GM23338 (cell line): Measurements from ENCODE around the gene TMEM123.

Experiments
- CREB1 ChIP-seq: fragments of 250-450 bp; sonication (Bioruptor Pico); IDR thresholded peaks from 2 replicates; pipeline ENCODE4 v1.5.0; 2020; ENCODE audit warnings: low read depth, mild to moderate bottlenecking, moderate library complexity
- EZH2 ChIP-seq: fragments of 200-600 bp; sonication (generic); IDR thresholded peaks from one replicate; pipeline ENCODE4 v1.8.0; 2017; ENCODE audit warnings: antibody characterized with exemption, mild to moderate bottlenecking, low read depth; ENCODE audit not compliant: unreplicated experiment
- EZH2phosphoT487 ChIP-seq: fragments of 200-600 bp; sonication (generic); IDR thresholded peaks from one replicate; pipeline ENCODE4 v1.8.1; 2018; ENCODE audit warnings: antibody characterized with exemption; ENCODE audit not compliant: unreplicated experiment
- JUNB ChIP-seq: IDR thresholded peaks from one replicate; pipeline ENCODE4 v1.6.1; 2016; ENCODE audit warnings: antibody characterized with exemption; ENCODE audit not compliant: unreplicated experiment
- NANOG ChIP-seq: IDR thresholded peaks from 2 replicates; pipeline ENCODE4 v1.6.1; 2016; ENCODE audit warnings: antibody characterized with exemption, borderline replicate concordance
- POLR2AphosphoS5 ChIP-seq: IDR thresholded peaks from 2 replicates; pipeline ENCODE4 v1.6.1; 2016; ENCODE audit warnings: antibody characterized with exemption, low read depth
- REST ChIP-seq: IDR thresholded peaks from one replicate; pipeline ENCODE4 v1.6.1; 2018; ENCODE audit warnings: antibody characterized with exemption; ENCODE audit not compliant: unreplicated experiment
- STAT1 ChIP-seq: IDR thresholded peaks from one replicate; pipeline ENCODE4 v1.6.1; 2016; ENCODE audit warnings: antibody characterized with exemption; ENCODE audit not compliant: unreplicated experiment
- ZNF114 ChIP-seq: fragments of 250-450 bp; sonication (Bioruptor Pico); IDR thresholded peaks from 2 replicates; pipeline ENCODE4 v1.5.0; 2020; ENCODE audit warnings: mild to moderate bottlenecking, moderate library complexity
- TF ChIP-seq, protein P1 (sequence below), 2 experiments: fragments of 200-600 bp in 1 of 2; sonication (generic) in 1 of 2; conservative IDR thresholded peaks; 2 replicates each; pipeline versions ENCODE4 v1.5.1 to v1.6.1; 2016 to 2017; ENCODE audit warnings: antibody characterized with exemption in 2 of 2, low read depth in 2 of 2, mild to moderate bottlenecking in 2 of 2, moderate library complexity in 1 of 2
- TF ChIP-seq, protein P2 (sequence below): fragments of 250-450 bp; sonication (Bioruptor Pico); IDR thresholded peaks from 2 replicates; pipeline ENCODE4 v1.5.0; 2020; ENCODE audit warnings: mild to moderate bottlenecking, moderate library complexity

- TF ChIP-seq, protein P1, sequence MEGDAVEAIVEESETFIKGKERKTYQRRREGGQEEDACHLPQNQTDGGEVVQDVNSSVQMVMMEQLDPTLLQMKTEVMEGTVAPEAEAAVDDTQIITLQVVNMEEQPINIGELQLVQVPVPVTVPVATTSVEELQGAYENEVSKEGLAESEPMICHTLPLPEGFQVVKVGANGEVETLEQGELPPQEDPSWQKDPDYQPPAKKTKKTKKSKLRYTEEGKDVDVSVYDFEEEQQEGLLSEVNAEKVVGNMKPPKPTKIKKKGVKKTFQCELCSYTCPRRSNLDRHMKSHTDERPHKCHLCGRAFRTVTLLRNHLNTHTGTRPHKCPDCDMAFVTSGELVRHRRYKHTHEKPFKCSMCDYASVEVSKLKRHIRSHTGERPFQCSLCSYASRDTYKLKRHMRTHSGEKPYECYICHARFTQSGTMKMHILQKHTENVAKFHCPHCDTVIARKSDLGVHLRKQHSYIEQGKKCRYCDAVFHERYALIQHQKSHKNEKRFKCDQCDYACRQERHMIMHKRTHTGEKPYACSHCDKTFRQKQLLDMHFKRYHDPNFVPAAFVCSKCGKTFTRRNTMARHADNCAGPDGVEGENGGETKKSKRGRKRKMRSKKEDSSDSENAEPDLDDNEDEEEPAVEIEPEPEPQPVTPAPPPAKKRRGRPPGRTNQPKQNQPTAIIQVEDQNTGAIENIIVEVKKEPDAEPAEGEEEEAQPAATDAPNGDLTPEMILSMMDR (conservative IDR thresholded peaks at IDR 0.05; ENCODE audit: low read depth in 2 of 2): no peak
- TF ChIP-seq REST (no peak), EZH2 (no peak), POLR2AphosphoS5 (no peak), EZH2phosphoT487 (no peak), CREB1 (CRISPR knock-in tag) (no peak), JUNB (no peak), ZNF114 (CRISPR knock-in tag) (no peak), STAT1 (no peak), NANOG (no peak)
- TF ChIP-seq, protein P2, sequence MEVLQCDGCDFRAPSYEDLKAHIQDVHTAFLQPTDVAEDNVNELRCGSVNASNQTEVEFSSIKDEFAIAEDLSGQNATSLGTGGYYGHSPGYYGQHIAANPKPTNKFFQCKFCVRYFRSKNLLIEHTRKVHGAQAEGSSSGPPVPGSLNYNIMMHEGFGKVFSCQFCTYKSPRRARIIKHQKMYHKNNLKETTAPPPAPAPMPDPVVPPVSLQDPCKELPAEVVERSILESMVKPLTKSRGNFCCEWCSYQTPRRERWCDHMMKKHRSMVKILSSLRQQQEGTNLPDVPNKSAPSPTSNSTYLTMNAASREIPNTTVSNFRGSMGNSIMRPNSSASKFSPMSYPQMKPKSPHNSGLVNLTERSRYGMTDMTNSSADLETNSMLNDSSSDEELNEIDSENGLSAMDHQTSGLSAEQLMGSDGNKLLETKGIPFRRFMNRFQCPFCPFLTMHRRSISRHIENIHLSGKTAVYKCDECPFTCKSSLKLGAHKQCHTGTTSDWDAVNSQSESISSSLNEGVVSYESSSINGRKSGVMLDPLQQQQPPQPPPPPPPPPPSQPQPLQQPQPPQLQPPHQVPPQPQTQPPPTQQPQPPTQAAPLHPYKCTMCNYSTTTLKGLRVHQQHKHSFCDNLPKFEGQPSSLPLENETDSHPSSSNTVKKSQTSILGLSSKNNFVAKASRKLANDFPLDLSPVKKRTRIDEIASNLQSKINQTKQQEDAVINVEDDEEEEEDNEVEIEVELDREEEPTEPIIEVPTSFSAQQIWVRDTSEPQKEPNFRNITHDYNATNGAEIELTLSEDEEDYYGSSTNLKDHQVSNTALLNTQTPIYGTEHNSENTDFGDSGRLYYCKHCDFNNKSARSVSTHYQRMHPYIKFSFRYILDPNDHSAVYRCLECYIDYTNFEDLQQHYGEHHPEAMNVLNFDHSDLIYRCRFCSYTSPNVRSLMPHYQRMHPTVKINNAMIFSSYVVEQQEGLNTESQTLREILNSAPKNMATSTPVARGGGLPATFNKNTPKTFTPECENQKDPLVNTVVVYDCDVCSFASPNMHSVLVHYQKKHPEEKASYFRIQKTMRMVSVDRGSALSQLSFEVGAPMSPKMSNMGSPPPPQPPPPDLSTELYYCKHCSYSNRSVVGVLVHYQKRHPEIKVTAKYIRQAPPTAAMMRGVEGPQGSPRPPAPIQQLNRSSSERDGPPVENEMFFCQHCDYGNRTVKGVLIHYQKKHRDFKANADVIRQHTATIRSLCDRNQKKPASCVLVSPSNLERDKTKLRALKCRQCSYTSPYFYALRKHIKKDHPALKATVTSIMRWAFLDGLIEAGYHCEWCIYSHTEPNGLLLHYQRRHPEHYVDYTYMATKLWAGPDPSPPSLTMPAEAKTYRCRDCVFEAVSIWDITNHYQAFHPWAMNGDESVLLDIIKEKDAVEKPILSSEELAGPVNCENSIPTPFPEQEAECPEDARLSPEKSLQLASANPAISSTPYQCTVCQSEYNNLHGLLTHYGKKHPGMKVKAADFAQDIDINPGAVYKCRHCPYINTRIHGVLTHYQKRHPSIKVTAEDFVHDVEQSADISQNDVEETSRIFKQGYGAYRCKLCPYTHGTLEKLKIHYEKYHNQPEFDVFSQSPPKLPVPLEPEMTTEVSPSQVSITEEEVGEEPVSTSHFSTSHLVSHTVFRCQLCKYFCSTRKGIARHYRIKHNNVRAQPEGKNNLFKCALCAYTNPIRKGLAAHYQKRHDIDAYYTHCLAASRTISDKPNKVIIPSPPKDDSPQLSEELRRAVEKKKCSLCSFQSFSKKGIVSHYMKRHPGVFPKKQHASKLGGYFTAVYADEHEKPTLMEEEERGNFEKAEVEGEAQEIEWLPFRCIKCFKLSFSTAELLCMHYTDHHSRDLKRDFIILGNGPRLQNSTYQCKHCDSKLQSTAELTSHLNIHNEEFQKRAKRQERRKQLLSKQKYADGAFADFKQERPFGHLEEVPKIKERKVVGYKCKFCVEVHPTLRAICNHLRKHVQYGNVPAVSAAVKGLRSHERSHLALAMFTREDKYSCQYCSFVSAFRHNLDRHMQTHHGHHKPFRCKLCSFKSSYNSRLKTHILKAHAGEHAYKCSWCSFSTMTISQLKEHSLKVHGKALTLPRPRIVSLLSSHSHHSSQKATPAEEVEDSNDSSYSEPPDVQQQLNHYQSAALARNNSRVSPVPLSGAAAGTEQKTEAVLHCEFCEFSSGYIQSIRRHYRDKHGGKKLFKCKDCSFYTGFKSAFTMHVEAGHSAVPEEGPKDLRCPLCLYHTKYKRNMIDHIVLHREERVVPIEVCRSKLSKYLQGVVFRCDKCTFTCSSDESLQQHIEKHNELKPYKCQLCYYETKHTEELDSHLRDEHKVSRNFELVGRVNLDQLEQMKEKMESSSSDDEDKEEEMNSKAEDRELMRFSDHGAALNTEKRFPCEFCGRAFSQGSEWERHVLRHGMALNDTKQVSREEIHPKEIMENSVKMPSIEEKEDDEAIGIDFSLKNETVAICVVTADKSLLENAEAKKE (CRISPR knock-in tag): no peak
These were observed 68.0 kb downstream of the TMEM123 start for GRCh38 chr11:102384419-102385079.
